GM12878 (cell line): ENCODE measurements around the gene GHITM. TPM values are rescaled to one million over a fixed set of nuclear protein-coding genes. Genes with fewer than 3 reads are reported as not detected.

Experiments used
- ATAC-seq: fragments of 200-7000 bp; cut with Tn5 transposase; 3 replicates; pipeline ENCODE4 v1.9.1; 2020; ENCODE audit warnings: mild to moderate bottlenecking, moderate library complexity
- BruUV-seq: library from RNA; stranded (reverse); fragments of 400-500 nt; replicated peaks from 2 replicates; lab custom pipeline; 2021; lab: Mats Ljungman, UMichigan
- CTCF ChIA-PET: fragments of 300-600 bp; sonication (Branson Sonifier 250); formaldehyde crosslinking; extraction: SDS; loops from one replicate; lab custom pipeline; 2021; ENCODE audit warnings: inconsistent platforms; lab: Yijun Ruan, JAX
- POLR2A ChIA-PET: fragments of 350-600 bp; formaldehyde crosslinking; extraction: SDS; loops from one replicate; lab custom pipeline; 2021; ENCODE audit warnings: inconsistent platforms; lab: Charles Lee
- RAD21 ChIA-PET: fragments of 300-600 bp; sonication (Branson Sonifier 250); formaldehyde crosslinking; loops from one replicate; lab custom pipeline; 2023; ENCODE audit warnings: antibody characterized with exemption; ENCODE audit not compliant: unreplicated experiment; lab: Charles Lee
- SMC1A ChIA-PET: fragments of 300-600 bp; sonication (Branson Sonifier 250); formaldehyde crosslinking; loops from one replicate; lab custom pipeline; 2023; ENCODE audit not compliant: unreplicated experiment, uncharacterized antibody; lab: Charles Lee
- DNase-seq: peaks from one replicate; pipeline ENCODE4 v3.0.0-alpha.2; 2011; ENCODE audit warnings: low read depth, low spot score
- FAIRE-seq: peaks from 3 replicates; lab custom pipeline; 2011; peaks lifted over from hg19 to GRCh38; lab: Jason Lieb, UNC
- H2AFZ ChIP-seq: 2 replicates; pipeline ENCODE4 v1.6.0; 2011; ENCODE audit warnings: low read depth, low read length, control low read depth; ENCODE audit not compliant: control insufficient read depth
- H3K27ac ChIP-seq: 2 replicates; pipeline ENCODE4 v1.5.1; 2011; ENCODE audit warnings: control low read depth; ENCODE audit not compliant: control insufficient read depth, insufficient read depth
- H3K27me3 ChIP-seq, 2 experiments: replicated peaks in 1 of 2; 2 replicates each; pipeline versions ENCODE4 v1.6.0 to v1.6.1; 2011; ENCODE audit warnings: low read length in 1 of 2; ENCODE audit not compliant: control insufficient read depth in 2 of 2, insufficient read depth in 2 of 2
- H3K36me3 ChIP-seq, 2 experiments: 2 replicates each; pipeline ENCODE4 v1.5.1; 2011; ENCODE audit warnings: low read length in 1 of 2; ENCODE audit not compliant: control insufficient read depth in 2 of 2, insufficient read depth in 2 of 2
- H3K4me1 ChIP-seq: 2 replicates; pipeline ENCODE4 v1.6.1; 2011; ENCODE audit warnings: mild to moderate bottlenecking, low read length, moderate library complexity, mixed read lengths; ENCODE audit not compliant: control insufficient read depth, insufficient read depth
- H3K4me2 ChIP-seq: 2 replicates; pipeline ENCODE4 v1.6.0; 2011; ENCODE audit warnings: control low read depth; ENCODE audit not compliant: control insufficient read depth, insufficient read depth
- H3K4me3 ChIP-seq: fragments of 200-600 bp; sonication (generic); 2 replicates; pipeline ENCODE4 v1.5.1; 2016
- H3K79me2 ChIP-seq: 2 replicates; pipeline ENCODE4 v1.6.0; 2011; ENCODE audit warnings: low read length; ENCODE audit not compliant: control insufficient read depth, insufficient read depth
- H3K9ac ChIP-seq: 2 replicates; pipeline ENCODE4 v1.8.0; 2011; ENCODE audit warnings: low read length, control low read depth, mixed read lengths; ENCODE audit not compliant: control insufficient read depth, insufficient read depth
- H3K9me3 ChIP-seq: replicated peaks from 3 replicates; pipeline ENCODE4 v1.5.1; 2011; ENCODE audit warnings: mild to moderate bottlenecking, low read length; ENCODE audit not compliant: control insufficient read depth, insufficient read depth
- H4K20me1 ChIP-seq: 2 replicates; pipeline ENCODE4 v1.6.0; 2011; ENCODE audit not compliant: control insufficient read depth, insufficient read depth
- DPF2 ChIP-seq: fragments of 450-650 bp; IDR thresholded peaks from 2 replicates; pipeline ENCODE4 v1.6.1; 2017; ENCODE audit warnings: mild to moderate bottlenecking
- FOXK2 ChIP-seq: fragments of 450-650 bp; IDR thresholded peaks from 2 replicates; pipeline ENCODE4 v1.6.1; 2017; ENCODE audit warnings: mild to moderate bottlenecking, moderate library complexity
- SUPT20H ChIP-seq: IDR thresholded peaks from 2 replicates; pipeline ENCODE4 v1.6.1; 2011; ENCODE audit warnings: low read depth, mild to moderate bottlenecking, low read length, moderate library complexity, borderline replicate concordance; ENCODE audit not compliant: control insufficient read depth
- WGBS: methylation state at CpG from one replicate; pipeline ENCODE4 v1.1.6; 2016; ENCODE audit warnings: low lambda C conversion rate; ENCODE audit not compliant: insufficient replicate concordance, insufficient coverage; ENCODE audit errors: missing lambda C conversion rate; 5-methylcytosine and 5-hydroxymethylcytosine counted together
- in situ Hi-C: fragments of 300-500 bp; cut with MboI; formaldehyde crosslinking; loops from 9 replicates; pipeline ENCODE4 v1.14.3; 2018; ENCODE audit warnings: mixed read lengths
- intact Hi-C: fragments of 100-400 bp; cut with micrococcal nuclease; formaldehyde crosslinking; loops from one replicate; pipeline ENCODE4 v1.14.2; 2022; ENCODE audit not compliant: unreplicated experiment
- polyA plus RNA-seq, 11 experiments: library from polyadenylated mRNA; depleted of rRNA in 4 of 11; unstranded in 6 of 11; stranded (reverse) in 5 of 11; fragments of >200 nt; fragmentation: Nextera tagmentation in 4 of 11; fragmentation: Illumina TruSeq in 1 of 11; extraction: Ambion mirVana in 4 of 11; extraction: Trizol in 1 of 11; gene quantifications; 1 replicate in 1 of 11; 2 replicates in 10 of 11; pipeline versions ENCODE4 v1.2.1 to v1.2.3, GENCODE V29; 2011 to 2016; ENCODE audit warnings: inconsistent platforms in 2 of 11, missing spikeins in 2 of 11, low read depth in 1 of 11
- total RNA-seq, 4 experiments: library from RNA; depleted of rRNA in 3 of 4; stranded (reverse); fragments of >200 nt in 3 of 4; fragmentation: Illumina TruSeq in 1 of 4; extraction: Trizol in 1 of 4; gene quantifications; 2 replicates each; pipeline versions ENCODE4 v1.2.1 to v1.2.3, GENCODE V29; 2013 to 2021
- TF ChIP-seq, protein P1 (sequence below): IDR thresholded peaks from 2 replicates; pipeline ENCODE4 v1.6.1; 2011; ENCODE audit warnings: low read depth, mild to moderate bottlenecking, low read length, moderate library complexity, borderline replicate concordance; ENCODE audit errors: extremely low read depth
- TF ChIP-seq, protein P2 (sequence below): fragments of 150-350 bp; IDR thresholded peaks from 2 replicates; pipeline ENCODE4 v1.6.1; 2014; ENCODE audit warnings: mild to moderate bottlenecking, low read depth, low read length

The GHITM gene
- total and polyA plus RNA-seq, 10 of the 15 experiments (the other 5 are each of a cell fraction or from before 2014, with no cell fraction given) = 120 to 501 (median 209) TPM

DNA sequence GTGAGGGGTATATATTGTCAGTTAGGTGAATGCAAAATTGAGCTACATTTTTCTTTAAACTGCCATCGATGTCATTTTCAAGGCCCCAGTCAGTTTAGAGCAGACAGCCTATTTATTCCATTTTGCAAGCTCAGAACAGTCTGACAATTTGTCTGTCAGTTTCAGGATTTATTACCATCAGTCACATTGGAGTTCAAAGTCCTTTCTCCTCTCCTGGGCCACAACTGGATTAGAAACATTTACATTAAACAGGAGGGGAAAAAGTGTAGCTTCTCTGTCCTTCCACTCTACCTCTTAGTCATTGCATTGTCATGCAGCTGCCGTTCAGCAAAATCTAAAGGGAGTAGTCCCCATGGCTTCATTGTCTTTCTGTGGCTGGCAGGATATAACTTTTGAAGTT lies 3.5 kb upstream of the GHITM start:
- FAIRE-seq = no peak
- RAD21 ChIA-PET = interaction anchor here (1.1 to 1.2 kb wide), 2 partner anchors 12 to 76 kb away, joined by 3 to 6 read pairs; no protein-coding TSS in a partner anchor
- no TSS peak for BruUV-seq

More for the DNA sequence above, 3.5 kb upstream of the GHITM start:
- WGBS = 67% methylated on average over 2 of the region's 2 CpGs
- in situ Hi-C loops = no loop called here
- Histone ChIP-seq H3K9ac (no peak overlapping the region), H3K4me1 (no peaks in the 10 kb centered on the region), H3K4me2 (no peak overlapping the region), H3K27me3 (no peaks in the 10 kb centered on the region), H2AFZ (no peak overlapping the region), H3K4me3 (no peak overlapping the region), H3K9me3 (no peaks in the 10 kb centered on the region), H3K36me3 (no peaks in the 10 kb centered on the region), H4K20me1 (no peaks in the 10 kb centered on the region), H3K79me2 (peaks cover 16% of the 10 kb centered on the region), H3K27ac (no peak overlapping the region)
- DNase-seq (no peak), ATAC-seq (no peak)
- intact Hi-C loops = no loop called here
- ChIA-PET CTCF (interaction anchor here (0.6 to 1.9 kb wide), 3 partner anchors 12 to 71 kb away, joined by 3 to 6 read pairs (median 4); no protein-coding TSS in a partner anchor), POLR2A (no interaction called here), SMC1A (interaction anchor here (1.1 kb wide), 1 partner anchor 17 kb away, joined by 5 read pairs; no protein-coding TSS in a partner anchor)
- TF ChIP-seq, protein P1, sequence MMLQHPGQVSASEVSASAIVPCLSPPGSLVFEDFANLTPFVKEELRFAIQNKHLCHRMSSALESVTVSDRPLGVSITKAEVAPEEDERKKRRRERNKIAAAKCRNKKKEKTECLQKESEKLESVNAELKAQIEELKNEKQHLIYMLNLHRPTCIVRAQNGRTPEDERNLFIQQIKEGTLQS = no peak
- TF ChIP-seq SUPT20H = no peak
- TF ChIP-seq DPF2 = no peak
- TF ChIP-seq, protein P2, sequence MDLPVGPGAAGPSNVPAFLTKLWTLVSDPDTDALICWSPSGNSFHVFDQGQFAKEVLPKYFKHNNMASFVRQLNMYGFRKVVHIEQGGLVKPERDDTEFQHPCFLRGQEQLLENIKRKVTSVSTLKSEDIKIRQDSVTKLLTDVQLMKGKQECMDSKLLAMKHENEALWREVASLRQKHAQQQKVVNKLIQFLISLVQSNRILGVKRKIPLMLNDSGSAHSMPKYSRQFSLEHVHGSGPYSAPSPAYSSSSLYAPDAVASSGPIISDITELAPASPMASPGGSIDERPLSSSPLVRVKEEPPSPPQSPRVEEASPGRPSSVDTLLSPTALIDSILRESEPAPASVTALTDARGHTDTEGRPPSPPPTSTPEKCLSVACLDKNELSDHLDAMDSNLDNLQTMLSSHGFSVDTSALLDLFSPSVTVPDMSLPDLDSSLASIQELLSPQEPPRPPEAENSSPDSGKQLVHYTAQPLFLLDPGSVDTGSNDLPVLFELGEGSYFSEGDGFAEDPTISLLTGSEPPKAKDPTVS = no peak
- no peak for TF ChIP-seq FOXK2
